ENCODE data around the gene MMP15.
"Not testable (repeated sequence)": the region's sequence is repeated elsewhere in the genome, so short reads cannot be mapped to it uniquely, and the experiment has no call there.

Gene MMP15

DNA sequence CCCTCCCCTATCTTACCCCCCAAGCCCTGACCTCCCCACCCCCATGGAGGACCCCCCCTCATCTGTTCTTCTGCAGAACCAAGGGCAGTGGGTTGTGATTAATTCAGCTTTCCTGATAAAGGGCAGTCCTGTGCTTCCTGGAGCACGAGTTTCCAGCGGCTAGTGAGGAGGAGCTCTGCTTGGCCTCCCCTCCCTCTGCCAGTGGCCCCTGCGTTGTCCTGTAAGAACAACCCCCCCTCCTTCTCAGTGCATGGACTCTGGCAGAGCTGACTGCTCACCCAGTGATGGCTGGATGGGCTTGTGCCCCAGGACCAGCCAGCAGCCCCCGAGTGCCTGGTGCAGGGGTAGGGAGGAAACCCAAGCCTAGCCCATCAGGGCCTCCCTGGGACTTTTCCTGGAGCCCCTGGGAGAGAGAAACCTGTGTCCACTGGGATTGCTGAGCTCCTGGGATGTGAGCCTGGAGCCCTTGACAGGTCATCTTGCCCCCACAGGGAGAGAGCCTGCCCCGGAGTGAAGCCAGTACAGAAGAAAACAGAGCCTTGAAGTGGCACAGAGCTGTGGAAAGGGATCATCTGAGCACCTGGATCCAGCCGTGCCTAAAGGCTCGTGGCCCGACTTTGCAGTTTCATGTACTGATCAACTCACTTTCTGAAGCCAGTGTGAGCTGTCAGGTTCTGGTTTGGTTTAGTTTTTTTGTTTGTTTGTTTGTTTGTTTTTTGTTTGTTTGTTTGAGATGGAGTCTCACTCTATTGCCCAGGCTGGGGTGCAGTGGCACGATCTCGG, 26.5 kb downstream of the MMP15 start:
- DNase-seq: no peak

DNA sequence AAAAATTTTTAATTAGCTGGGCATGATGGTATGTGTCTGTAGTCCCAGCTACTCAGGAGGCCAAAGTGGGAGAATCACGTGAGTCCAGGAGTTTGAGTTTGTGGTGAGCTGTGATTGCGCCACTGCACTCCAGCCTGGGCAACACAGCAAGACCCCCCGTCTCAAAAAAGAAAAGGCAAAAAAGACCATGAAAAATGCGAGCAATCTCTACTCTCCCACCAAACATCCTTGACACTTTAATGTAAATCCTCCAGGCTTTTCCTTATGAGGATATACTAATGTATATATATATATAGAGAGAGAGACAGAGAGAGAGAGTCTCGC, 28.1 kb downstream of the MMP15 start:
- DNase-seq: no peak

DNA sequence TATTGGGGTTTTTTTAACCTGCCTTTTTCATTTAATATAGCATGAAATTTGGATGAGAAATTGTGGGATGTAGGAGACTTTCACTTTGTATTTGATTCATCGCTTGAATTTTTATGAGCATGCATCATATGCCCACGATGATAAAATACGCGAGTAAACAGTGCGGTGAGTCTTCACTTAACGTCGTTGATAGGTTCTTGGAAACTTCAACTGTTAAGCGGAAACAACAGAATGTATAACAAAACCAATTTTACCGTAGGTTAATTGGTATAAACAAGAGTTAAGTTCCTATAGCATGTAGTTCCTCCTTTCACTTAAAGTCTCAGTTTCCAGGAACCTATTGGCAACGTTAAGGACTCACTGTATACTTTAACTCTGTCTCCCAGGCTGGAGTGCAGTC, 28.7 kb downstream of the MMP15 start:
- no peak for DNase-seq

DNA sequence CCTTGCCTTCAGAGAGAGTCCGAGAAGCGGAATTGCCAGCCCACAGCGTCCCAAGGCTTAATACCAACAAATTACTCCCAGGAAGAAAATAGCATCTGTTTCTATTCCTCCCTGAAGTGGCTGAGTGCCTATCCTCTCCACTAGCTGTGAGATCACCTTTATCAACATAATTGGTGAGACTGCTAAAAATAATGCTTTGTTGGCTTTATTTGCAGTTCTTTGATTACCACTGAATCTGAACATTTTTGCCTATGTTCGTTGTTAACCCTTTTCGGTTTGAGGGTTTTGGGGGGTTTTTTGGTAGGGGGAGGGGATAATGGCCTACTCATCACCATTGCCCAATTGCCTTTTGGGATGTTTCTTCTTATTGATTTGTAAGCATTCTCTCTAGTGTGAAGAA, 31.0 kb downstream of the MMP15 start:
- no peak for DNase-seq

DNA sequence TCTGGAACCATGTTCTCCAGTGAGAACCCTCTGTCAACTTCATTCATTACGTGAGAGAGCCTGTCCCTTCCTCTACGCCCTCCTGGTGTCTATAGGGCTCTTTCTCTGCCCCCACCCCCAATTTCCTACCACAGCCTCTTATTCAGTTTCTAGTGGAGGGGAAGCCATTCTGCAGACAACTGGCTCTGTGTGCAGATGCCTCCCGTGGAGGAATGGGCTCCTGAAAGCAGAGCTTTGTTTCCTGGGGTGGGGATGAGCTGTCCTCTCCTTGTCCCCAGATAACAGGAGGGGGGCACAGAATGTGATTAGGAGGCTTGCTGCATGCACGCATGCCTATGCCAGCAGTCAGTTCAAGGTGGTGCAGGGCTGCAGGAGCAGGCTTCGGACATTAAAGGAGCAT, 31.6 kb downstream of the MMP15 start:
- DNase-seq: no peak

DNA sequence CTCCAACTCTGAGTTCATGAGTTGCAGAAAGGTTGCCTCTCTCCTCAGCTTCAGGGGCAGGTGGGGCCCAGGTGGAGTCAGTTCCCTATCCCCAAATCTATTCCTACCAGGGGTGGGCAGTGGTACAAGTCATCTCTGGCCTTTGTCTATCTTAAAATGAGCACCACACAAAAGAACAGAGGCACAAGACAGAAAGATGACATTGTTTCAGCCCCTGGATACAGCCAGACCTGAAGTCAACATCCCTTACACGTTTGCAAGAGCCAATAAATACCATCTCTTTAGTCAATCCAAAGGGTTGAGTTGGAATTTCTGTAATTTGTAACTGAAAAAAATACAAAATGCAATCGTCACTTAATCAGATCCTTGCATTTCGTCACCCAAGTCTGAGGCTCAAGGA, 32.2 kb downstream of the MMP15 start:
- DNase-seq: no peak

DNA sequence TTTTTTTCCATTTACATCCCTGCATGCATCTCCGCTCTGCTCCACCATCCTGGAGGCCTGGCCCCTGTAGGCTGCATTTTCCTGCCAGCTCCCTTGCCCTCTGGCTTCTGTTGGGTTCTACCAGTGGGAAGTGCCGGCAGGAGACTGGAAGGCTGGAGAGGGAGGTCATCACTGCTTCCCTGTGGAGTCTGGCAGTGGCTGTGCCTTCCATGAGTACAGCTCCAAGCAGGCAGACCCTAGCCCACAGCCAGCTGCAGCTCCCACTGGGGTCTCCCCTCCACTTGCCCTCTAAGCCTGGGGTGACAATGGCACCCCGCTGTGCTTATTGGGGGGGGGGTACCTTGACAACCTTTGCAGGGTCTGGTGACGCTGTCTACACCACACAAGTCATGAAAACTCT, 37.3 kb downstream of the MMP15 start:
- no peak for DNase-seq

DNA sequence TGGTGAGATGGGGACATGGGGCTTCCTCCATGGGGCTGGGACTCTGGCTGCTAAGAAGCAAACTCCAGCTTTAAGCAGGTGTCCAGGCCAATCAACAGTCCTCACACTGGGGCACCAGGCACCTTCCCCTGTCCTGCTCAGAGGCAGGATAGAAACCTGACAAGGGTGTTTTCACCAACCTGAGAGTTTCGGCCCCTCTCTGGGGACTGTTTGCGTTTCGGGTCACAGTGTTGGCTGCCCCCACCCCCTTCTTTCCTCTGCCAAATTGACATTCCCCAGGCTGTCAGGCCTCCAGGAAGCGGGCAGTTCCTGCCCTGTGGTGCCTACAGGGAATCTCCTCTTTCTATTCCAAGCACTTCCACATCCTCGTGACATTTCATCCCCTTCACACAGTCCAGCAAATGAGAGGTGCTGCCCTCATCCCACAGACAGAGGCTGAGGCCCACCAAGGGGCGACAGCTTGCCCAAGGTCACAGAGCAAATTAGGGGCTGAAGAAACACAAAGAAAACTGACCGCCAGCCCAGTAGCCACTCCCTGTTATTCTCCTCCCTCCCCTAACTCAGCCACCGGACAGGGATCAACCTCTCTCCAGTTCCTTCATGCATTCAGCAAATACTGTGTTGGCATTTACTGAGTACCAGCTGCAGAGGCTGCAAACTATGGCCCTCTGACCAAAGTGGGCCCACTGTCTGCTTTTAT, 38.0 kb downstream of the MMP15 start:
- DNase-seq: no peak

DNA sequence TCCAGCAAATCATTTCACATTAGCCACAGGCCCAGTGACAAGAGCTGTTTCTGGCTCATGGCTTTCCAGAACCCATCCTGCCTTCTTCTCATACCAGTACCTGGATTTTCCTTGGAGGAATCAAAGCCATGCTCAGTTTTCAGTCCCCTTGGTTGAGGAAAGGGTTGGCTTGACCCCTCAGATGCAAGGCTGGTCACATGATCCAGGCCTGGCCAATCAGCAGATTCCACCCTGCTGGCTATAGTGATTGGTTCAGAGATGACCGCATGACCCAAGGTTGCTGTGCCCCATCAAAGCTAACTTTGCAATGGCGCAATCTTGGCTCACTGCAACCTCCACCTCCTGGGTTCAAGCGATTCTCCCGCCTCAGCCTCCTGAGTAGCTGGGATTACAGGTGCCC, 45.0 kb downstream of the MMP15 start:
- DNase-seq: no peak

DNA sequence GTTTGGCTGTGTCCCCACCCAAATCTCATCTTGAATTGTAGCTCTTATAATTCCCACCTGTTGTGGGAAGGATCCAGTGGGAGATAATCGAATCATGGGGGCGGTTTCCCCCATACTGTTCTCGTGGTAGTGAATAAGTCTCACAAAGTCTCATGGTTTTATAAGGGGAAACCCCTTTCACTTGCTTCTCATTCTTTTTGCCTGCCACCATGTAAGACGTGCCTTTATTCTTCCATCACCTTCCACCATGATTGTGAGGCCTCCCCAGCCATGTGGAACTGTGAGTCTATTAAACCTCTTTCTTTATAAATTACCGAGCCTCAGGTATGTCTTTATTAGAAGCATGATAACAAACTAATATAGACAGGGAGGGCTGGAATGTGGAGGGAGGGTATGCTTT, 46.6 kb downstream of the MMP15 start:
- not testable (repeated sequence) for DNase-seq

DNA sequence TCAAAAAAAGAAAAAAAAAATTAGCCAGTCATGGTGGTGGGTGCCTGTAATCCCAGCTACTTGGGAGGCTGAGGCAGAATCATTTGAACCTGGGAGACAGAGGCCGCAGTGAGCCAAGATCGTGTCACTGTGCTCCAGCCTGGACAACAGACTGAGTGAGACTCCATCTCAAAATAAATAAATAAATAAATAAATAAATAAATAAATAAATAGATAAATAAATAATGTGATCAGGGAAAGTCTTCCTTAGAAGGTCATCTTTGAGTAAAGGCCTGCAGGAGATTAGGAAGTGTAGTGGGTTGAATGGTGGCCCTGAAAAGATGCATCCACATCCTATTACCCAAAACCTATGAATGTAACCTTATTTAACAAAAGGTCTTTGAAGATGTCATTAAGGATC, 47.5 kb downstream of the MMP15 start:
- not testable (repeated sequence) for DNase-seq

DNA sequence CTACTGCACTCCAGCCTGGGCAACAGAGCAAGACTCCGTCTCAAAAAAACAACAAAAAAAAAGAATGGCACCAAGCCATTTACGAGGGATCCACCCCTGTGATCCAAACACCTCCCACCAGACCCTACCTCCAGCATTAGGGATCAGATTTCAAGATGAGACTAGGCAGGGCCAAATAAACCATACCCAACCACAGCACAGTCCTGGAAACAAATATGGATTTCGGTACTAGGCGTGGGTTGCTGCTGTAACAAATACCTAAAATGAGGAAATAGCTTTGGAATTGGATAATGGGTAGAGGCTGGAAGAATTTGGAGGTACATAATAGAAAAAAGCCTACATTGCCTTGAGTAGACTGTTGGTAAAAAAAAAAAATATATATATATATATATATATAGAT, 49.1 kb downstream of the MMP15 start:
- DNase-seq: no peak

DNA sequence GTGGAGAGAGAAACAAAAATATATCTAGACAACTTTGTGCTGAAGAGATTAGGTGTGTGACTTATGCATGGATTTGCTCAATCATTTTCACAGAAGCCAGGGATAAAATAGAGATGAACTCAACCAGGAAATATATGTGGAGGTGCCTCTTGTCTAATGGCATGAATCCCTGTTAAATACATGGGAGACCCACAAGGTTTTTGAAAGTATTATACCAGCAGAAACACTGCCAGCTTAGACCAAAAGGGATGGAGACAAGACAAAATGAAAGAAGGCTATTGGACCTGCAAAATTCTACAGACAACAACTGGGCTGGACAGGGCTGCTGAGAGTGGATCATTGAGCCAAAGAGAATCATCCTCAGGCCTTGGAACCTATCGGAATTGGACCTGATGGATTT, 51.0 kb downstream of the MMP15 start:
- no peak for DNase-seq

DNA sequence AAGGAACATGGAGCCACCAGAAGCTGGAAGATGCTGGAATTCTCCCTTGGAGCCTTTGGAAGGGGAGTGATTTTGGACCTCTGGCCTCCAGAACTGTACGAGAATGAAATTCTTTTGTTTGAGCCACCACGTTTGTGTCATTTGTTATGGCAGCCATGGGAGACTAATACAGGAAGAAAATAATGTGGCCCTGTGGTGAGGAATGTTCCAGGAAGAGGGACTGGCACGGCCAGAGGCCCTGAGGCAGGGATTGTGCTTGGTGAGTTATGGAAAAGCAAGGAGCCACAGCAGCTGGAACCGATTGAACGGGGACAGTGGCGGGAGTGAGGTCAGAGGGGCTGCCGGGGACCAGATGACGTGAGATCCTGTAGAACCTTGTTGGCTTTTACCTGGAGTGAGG, 52.2 kb downstream of the MMP15 start:
- no peak for DNase-seq

DNA sequence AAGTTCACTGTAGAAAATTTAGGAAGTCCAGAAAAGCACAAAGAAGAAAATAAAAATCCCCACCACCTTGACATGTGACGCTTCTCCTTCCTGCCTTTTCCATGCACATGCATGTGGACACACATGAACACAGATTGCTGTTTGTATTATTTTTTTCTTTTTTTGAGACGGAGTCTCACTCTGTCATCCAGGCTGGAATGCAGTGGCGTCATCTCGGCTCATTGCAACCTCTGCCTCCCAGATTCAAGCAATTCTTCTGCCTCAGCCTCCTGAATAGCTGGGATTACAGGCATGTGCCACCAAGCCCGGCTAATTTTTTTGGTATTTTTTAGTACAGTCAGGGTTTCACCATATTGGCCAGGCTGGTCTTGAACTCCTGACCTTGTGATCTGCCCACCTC, 55.1 kb downstream of the MMP15 start:
- DNase-seq: not testable (repeated sequence)

DNA sequence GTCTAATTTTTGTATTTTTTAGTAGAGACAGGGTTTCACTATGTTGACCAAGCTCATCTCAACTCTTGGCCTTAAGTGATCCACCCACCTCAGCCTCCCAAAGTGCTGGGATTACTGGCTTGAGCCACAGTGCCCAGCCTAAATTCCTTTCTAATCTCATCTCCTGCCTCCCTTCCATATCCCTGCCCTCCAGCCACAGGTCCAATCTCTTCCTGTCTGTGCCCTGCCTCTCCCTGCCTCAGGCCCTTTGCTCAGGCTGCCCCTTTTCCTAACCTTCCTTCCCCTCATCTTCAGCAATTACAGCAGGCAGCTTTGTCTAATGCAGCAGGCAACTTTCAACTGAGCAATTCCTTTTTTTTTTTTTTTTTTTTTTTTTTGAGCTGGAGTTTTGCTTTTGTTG, 56.8 kb downstream of the MMP15 start:
- no peak for DNase-seq

DNA sequence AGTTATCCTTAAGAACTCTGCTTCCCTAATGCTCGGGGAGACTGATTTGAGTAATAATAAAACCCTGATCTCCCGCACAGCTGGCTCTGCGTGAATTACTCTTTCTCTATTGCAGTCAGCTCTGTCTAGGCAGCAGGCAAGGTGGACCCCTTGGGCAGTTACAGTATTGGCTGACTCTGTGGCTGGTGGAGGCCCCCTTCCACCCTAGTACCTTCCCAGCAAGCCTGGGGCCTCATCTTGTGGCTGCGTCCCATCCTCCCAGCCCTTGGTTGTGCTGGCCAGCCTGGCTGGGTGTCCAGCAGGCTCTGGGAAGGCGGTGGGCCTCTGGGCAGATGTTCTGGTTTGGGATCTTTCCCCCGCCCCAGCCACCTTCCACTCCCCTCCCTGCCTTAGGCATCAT, 59.1 kb downstream of the MMP15 start:
- DNase-seq: no peak

DNA sequence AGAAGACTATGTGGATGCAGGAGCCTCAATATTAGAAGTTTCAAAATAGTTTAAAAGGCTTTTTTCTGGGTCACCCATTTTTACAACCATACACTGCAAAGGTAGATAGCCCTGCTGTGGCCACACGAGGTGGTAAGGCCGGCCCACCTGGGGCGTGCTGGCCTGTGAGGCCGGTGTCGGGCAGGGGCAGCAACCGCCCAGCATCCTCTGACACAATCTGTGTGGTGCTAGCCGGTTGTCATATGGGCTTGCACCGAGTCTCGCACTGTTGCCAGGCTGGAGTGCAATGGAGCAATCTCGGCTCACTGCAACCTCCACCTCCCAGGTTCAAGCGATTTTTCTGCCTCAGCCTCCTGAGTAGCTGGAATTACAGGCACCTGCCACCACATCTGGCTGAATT, 59.6 kb downstream of the MMP15 start:
- DNase-seq: no peak

DNA sequence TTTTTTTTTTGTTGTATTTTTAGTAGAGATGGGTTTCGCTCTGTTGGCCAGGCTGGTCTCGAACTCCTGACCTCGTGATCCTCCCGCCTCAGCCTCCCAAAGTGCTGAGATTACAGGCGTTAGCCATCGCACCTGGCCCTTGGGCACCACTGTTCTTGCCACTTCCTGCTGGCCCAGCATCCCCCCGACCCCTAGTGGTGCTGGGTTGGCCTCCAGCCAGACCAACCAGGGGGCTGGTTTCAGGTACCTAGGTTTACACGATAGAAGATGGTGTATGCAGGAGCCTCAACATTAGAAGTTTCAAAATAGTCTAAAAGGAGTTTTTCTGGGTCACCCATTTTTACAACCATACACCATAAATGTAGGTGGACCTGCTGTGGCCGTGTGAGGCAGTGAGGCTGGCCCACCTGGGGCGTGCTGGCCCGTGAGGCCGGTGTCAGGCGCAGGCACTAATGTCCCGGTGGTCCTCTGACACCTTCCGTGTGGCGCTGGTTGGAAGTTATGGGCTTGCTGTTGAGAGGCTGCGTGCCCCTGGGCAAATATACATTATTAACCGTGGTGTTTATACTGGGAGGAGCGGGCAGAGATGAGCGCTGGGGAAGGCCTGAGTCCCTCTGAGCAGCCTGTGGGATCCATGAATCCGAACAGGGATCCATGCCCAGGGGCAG, 60.2 kb downstream of the MMP15 start:
- no peak for DNase-seq

DNA sequence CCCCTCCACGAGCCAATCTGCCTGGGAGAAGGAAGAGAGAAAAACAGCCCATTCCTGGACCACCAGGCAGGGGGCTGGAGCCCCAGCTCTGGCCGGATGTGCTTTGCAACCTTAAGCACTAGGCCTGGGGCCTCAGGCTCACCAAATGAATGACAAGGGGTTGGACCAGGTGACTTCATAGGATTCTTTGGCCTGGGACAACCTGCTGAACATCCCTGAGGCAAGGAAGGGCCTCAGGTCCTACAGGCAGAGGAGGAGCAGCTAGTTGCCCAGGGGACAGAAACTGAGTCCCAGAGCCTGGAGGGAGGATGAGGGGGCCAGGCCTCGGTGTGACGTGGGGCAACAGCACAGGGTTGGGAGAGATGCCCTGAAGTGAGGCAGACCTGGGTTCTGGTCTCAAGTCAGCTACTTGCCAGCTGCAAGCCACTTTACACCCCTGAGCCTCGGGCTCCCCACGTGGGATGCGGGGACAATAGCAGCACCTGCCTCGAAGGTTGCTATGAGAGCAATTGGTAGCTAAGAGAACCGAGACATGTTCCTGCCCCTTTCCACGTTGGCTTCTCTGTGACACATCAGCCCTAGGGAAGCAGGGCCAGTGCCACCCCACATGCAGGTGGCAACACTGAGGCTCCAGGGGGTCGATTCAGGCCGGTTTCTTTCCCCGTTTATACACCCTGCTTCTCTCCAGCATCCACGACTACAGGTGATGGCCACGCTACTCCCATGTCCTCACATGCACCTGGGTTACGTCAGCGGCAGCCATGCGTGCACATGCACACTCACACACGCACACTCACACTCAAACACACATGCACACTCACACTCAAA, 61.0 kb downstream of the MMP15 start:
- no peak for DNase-seq

DNA sequence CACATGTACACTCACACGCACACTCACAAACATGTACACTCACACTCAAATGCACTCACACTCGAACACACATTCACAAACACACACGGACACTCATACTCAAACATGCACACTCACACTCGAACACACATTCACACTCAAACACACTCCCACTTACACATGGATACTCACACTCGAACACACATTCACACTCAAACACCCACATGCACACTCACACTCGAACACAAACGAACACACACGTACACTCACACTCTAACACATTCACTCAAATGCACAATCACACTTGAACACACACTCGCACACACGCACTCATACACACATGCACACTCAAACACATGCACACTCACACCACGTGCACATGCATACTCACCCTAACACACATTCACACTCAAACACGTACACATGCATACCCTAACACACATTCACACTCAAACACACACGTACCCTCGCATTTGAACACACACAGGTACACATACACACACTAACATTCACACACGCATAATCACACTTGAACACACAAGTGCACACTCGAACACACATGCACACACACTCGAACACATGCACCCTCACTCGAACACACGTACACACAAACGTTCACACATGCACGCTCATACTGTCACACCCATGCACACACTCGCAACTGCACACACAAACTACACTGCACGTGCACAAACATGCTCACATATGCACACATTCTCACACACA, 61.8 kb downstream of the MMP15 start:
- no peak for DNase-seq

DNA sequence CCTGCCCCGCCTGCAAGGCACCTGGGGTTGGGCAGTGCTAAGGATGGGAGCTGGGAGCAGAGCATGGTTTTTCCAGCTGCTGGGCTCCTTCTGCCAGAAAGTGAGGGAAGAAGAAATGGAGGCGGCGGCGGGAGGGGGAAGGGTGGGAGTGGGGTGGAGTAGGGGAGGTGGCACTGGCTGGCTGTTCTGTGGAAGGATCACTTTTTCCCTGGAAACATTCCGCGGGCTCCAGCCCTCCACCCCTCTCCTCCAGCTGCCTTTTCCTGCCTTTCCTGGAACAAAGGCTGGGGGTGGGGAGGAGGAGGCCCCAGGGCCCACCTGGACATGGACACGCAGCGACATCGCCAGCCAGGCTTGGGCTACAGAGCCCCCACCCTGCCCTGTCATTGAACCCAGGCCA, 62.5 kb downstream of the MMP15 start:
- no peak for DNase-seq

DNA sequence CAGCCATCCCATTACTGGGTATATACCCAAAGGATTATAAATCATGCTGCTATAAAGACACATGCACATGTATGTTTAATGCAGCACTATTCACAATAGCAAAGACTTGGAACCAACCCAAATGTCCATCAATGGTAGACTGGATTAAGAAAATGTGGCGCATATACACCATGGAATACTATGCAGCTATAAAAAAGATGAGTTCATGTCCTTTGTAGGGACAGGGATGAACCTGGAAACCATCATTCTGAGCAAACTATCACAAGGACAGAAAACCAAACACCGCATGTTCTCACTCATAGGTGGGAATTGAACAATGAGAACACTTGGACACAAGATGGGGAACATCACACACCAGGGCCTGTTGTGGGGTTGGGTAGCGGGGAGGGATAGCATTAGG, 64.8 kb downstream of the MMP15 start:
- DNase-seq: not testable (repeated sequence)
